DOHH2 (cell line): ENCODE results near the gene ADGRB3.

Source experiments
- CTCF ChIP-seq: fragments of 200-600 bp; sonication (generic); IDR thresholded peaks from one replicate; pipeline ENCODE4 v1.5.1; 2014; ENCODE audit warnings: antibody characterized with exemption, mild to moderate bottlenecking, low read depth, low read length; ENCODE audit not compliant: poor library complexity, severe bottlenecking
- EZH2phosphoT487 ChIP-seq: fragments of 200-600 bp; sonication (generic); IDR thresholded peaks from 2 replicates; pipeline ENCODE4 v1.6.1; 2017; ENCODE audit warnings: borderline replicate concordance, mild to moderate bottlenecking, antibody characterized with exemption, low read length, moderate library complexity, mixed read lengths

DNA sequence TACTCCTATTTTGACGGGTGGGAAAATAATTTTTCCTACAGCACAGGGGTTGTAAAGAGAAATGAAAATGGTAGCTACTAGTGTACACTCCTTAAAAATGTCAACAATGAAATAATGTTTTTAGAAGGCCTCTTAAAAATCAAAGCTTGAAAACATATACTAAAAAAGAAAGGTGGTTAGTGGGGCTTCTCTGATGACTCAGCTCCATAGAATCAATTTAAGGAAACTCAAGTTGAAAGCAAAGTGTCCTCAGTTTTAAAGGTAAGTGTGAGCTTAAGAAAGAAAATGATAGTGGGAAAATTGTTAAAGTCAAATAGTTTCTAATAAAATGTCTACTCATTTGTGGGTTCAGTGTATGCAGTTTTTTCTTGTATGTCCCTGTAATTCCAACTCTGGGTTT lies 58.2 kb downstream of the ADGRB3 start:
- TF ChIP-seq CTCF (no peak), EZH2phosphoT487 (no peak)
